ENCODE data around the gene CLK2. TPM values are rescaled to one million over a fixed set of nuclear protein-coding genes. Genes with fewer than 3 reads are reported as not detected.

CLK2 gene
- polyA plus RNA-seq, 1 donor: 68.7 TPM

Other genes starting within 250 kb of the CLK2 start
- gene DCST2, start 239.7 kb downstream of the CLK2 start, polyA plus RNA-seq: 4.1 TPM
- gene DCST1, start 239.7 kb downstream of the CLK2 start, polyA plus RNA-seq: 0.88 TPM
- gene ADAM15, start 222.2 kb downstream of the CLK2 start, polyA plus RNA-seq: 38.6 TPM
- gene EFNA4, start 209.8 kb downstream of the CLK2 start, polyA plus RNA-seq: 36.0 TPM
- 9.6 TPM for gene EFNA3, start 194.7 kb downstream of the CLK2 start, polyA plus RNA-seq
- gene EFNA1, start 145.6 kb downstream of the CLK2 start, polyA plus RNA-seq: 96.1 TPM
- 57.4 TPM for gene SLC50A1, start 137.7 kb downstream of the CLK2 start, polyA plus RNA-seq
- gene DPM3, start 133.0 kb downstream of the CLK2 start, polyA plus RNA-seq: 59.1 TPM
- 142 TPM for gene KRTCAP2, start 100.2 kb downstream of the CLK2 start, polyA plus RNA-seq
- gene TRIM46, start 99.7 kb downstream of the CLK2 start, polyA plus RNA-seq: 2.9 TPM
- gene THBS3, start 65.6 kb downstream of the CLK2 start, polyA plus RNA-seq: 40.9 TPM
- 38.6 TPM for gene MTX1, start 64.8 kb downstream of the CLK2 start, polyA plus RNA-seq
- 19.4 TPM for gene ENTREP3, start 18.0 kb downstream of the CLK2 start, polyA plus RNA-seq
- 55.5 TPM for gene SCAMP3, start 11.1 kb downstream of the CLK2 start, polyA plus RNA-seq
- 18.3 TPM for gene HCN3, start 4.0 kb upstream of the CLK2 start, polyA plus RNA-seq
- gene PKLR, start 27.9 kb upstream of the CLK2 start, polyA plus RNA-seq: 55.6 TPM
- 170 TPM for gene FDPS, start 35.4 kb upstream of the CLK2 start, polyA plus RNA-seq
- 43.7 TPM for gene RUSC1, start 47.4 kb upstream of the CLK2 start, polyA plus RNA-seq

All from large intestine (tissue), 1 donor.